Endometrial microvascular endothelial cells (primary cell): ENCODE results near the gene CELSR3. TPM values are rescaled to one million over a fixed set of nuclear protein-coding genes. Genes with fewer than 3 reads are reported as not detected.

ENCODE experiments used
- in situ Hi-C: cut with HindIII; loops from 2 replicates; pipeline ENCODE4 v1.10.0; 2017; ENCODE audit warnings: low sequenced_read_pairs, low pct_unique_long_range_greater_than_20kb; ENCODE audit errors: inconsistent ontology term
- total RNA-seq: library from RNA; depleted of rRNA; stranded (reverse); fragments of >200 nt; gene quantifications from one replicate; pipeline ENCODE4 v1.2.3, GENCODE V29; 2015; ENCODE audit errors: inconsistent ontology term

CELSR3 gene
- total RNA-seq, 1 donor from 2014 or later, result 1.0 TPM

DNA sequence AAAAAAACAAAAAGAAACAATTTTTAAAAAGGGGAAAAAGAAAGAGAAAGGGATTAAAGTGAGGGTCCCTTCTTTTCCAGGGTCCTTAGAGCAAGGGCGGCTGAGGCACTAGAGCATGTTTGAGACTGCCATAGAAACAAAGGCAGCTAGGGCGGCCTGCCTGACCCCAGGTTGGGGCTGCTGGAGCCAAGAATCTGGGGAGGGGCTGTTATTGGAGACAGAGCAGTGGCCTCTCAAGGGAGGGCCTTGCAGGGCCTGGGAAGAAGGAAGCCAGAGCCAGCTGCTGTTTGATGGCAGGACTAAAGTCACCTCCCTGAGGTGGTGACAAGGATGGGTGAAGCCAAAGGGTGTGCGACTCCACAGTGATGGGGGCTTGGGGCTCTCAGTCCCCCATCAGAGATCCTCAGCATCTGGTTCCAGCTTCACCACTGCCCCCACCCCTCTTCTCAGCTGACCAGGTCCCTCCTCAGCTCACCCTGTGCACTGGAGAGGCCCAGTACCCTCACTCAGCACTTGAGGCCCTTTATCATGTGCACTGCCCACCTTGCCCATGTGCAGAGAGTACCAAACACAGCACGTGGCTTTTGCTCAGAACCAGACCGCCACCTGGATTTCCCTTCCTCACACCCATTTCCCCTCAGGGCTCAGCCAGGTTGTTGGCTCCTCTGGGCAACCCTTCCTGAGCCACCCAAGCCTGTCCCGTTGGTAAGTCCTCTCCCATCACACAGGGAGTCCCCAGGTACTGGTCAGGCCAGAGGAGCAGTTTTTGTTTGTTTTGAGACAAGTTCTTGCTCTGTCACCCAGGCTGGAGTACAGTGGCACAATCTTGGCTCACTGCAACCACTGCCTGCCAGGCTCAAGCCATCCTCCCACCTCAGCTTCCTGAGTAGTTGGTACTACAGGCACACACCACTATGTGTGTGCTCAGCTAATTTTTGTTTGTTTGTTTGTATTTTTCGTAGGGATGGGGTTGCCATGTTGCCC, 42.9 kb downstream of the CELSR3 start:
- in situ Hi-C loops, result no loop called here

DNA sequence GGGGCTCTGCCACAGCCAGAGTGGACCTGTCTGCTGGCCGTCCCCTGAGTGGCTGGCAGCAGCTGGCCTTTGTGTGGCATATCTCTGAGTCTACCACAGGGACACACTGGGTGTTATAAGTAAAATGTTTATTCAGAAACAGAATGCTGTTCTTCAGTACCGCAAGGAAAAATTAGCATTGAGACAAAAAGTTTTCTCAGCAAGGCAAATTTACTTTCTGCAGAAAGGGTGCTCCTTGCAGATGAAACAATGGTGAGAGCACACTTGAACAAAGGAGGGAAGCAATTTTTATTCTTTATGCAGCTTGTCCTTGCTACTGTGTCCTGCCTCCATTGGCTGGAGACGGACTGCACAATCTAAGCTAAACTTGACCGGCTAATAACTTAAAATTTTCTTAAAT, 45.1 kb downstream of the CELSR3 start:
- in situ Hi-C loops, result no loop called here

DNA sequence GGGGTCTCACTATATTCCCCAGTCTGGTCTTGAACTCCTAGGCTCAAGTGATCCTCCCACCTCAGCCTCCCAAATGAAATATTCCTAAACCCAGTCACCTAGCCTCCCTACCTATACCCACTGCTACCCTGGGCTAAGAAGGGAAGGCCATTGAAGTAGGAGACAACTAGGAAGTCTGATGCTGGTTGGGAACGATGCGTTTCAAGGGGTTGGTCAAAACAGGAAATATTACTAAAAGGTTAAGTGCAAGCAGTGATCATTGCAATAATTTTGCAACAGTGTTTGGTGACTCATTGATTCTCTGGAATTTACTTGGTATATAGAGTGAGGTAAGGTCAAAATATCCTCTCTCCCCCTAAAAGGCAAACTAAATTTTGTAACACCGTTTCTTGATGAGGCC, 48.6 kb downstream of the CELSR3 start:
- in situ Hi-C loops, result no loop called here

DNA sequence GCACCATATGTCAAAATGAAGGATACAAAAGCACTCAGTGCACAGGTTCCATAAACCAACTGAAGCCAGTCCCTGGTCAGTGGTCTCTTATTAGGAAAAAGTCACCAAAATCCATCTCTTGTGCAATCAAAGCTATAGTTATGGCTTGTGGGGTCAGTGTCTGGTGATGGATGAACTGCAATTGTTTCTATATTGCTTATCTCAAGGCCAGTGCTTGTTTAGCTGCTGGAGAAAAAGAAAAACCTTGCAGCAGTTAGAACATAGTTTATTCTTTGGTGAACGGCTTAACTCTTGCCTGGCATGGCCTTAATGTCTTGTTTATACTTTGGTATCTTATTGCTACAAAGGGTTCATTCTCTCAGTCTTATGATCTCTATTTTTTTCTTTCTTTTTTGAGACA, 50.4 kb downstream of the CELSR3 start:
- in situ Hi-C loops, result no loop called here

DNA sequence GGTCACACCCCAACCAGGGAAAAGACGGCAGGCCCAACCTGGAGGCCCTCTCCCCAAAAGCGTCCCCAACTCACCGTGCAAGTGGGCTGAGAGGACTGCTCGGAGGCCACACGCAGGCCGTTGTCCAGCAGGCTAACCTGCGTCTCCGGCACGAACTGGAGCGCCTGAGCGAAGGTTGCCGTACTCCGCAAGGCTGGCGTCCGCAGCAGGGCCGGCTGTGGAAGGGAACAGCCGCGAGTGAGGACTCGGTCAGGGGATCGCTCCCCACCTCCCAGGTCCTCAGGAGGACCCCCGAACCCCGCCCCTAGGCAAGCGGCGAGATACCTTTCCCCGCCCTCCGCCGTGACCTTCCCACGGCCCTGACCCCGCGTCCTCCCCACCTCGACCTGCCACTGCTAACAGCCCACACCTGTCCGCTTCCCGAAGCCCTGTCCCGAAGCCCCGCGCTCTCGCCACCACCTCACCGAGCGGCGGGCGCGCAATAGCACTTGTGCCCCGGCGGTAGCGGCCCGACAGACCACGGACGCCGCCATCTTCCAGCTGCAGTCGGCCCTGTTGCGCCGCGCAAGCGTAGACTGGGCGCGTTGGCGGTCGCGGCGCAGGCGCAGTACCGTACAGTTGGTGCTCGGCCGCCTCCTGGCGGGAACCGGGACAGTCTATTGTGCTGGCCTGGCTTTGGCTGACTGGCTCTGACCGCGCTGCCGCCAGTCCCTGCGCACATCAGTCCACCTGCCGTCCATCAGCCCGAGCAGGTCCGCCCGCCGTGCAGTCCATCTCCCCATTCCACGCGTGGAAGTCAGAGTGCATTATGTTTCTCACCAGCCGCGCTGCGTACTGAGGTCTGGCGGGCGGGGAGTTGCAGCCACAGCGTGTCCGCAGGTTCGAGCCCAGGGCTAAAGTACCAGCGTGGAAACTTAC, 53.3 kb downstream of the CELSR3 start, which contains the start of gene UQCRC1:
TSS of gene UQCRC1 (minus strand) at position 559 of the 918 bp plus-strand sequence. CDS start at position 533, 26 bp downstream.
- in situ Hi-C loops, result no loop called here

DNA sequence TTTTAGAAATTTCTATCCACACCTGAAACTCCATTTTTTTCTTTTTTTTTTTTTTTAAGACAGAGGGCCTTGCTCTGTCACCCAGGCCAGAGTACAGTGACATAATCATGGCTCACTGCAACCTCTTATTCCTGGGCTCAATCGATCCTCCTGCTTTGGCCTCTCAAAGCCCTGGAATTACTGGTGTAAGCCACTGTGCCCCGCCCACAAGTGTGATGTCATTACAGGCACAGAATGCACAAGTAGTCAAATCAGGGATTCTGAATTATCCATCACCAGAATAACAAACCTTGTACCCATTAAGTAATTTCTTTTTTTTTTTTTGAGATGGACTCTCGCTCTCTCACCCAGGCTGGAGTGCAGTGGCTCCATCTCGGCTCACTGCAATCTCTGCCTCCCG, 55.2 kb downstream of the CELSR3 start:
- in situ Hi-C loops, result no loop called here

DNA sequence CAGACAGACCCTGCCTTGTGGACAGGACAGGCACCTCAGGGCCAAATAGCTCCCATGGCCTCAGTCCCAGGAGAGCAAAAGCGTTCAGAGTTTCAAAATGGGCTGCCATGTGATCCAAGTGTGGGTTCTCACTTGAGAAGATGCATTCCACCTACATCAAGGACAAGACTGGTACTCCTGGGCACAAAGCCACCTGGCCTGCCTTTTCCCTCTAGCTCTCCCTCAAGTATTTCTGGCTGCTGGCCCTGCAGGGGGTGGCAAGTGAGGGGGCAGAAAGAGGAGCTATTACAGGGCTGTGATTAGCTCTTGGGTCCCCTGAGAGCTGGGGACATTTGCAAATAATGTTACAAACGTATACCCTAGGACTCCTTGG, 61.1 kb downstream of the CELSR3 start:
- in situ Hi-C loops, result no loop called here

DNA sequence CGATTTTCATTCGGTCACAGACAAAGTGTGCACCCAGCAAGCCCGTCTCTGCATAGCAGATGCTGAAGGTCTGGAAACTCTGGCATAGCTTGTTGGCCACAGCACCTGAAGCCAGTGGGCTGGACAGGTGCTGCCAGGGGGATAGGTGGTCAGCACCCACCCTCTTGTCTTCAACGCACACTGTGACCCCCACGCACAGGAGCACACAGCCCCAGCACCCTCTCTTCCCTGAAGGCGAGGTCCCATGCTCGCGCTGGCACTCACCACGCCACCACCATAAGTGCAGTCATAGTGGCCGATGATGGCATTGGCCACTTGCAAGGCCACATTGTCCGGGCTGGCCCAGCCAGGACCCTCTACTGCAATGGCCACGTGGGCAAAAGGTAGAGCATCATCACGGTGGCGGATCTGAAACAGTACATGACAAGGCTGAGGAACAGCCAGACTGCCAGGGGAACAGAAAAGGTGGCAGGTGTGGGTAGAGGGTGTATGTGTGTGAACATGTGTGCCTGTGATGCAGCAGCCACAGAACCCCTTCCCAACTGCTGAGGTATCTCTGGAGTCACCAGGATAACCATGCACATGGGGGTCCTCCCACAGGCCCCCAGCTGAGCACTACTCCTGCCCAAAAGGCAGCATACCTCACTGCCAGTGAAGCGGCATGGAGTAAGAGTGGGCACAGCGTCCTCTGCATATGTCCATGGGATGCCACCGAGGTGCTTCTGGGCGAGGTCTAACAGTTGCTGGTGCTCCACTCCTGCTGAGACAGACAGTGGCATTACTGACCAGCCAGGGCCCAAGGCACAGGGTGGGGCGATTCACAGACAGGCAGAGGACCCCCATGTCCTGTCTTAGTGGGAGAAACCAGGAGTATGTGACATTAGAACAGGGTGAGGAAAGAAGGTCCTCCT, 61.7 kb downstream of the CELSR3 start:
- in situ Hi-C loops, result no loop called here

DNA sequence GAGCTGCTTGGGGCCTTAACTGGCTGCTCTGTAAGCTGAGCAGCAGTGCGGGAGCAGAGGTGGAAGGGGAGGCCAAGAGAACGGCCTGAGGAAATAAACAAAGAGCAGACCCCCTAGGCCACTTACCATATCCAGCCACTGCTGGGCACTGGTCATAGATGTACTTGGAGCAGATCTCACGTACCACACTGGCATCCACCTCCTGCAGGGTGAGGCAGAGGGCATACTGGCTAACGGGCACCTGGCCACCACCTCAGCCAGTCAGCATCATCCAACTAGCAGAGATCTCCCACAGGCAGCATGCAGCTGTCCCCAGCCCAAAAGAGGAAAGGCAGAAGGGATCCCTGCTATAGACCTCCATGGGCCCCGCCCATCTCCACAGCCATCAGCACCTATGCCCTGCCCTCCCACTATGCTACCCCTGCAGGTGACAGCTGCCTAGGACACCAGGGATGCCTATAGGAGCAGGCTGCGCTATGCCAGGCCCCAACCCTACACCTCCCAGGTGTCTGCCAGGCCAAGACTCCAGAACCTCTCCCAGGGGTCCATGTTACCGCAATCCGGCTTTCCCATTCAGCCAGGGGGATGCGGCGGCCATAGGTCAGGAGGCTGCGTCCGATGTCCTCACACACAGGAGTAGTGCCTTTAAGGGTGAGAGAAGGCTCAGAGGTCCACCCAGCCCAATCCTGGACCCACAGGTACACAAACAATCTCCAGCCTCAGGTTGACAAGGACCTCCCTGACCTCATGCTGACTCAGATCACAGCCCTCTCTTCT, 63.0 kb downstream of the CELSR3 start:
- in situ Hi-C loops, result no loop called here

DNA sequence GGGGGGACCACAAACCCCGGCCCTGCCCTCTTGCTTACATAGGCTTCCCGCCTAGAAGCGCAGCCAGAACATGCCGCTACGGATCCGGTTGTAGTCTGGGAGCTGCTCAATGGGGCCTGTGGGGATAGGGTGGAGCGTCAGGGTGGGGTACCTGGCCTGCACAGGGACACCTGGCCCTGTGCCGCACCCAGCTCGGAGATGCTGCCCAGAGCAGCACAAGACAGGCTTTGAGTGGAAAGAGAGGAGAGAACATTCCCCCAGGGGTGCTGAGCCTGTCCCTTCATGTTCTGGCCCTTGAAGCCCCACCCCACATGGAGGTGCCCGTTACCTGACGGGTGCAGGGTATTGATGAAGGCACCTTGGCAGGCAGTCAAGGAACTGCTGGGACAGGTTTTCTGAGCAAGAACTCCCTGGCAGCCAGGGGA, 63.6 kb downstream of the CELSR3 start:
- in situ Hi-C loops, result no loop called here

DNA sequence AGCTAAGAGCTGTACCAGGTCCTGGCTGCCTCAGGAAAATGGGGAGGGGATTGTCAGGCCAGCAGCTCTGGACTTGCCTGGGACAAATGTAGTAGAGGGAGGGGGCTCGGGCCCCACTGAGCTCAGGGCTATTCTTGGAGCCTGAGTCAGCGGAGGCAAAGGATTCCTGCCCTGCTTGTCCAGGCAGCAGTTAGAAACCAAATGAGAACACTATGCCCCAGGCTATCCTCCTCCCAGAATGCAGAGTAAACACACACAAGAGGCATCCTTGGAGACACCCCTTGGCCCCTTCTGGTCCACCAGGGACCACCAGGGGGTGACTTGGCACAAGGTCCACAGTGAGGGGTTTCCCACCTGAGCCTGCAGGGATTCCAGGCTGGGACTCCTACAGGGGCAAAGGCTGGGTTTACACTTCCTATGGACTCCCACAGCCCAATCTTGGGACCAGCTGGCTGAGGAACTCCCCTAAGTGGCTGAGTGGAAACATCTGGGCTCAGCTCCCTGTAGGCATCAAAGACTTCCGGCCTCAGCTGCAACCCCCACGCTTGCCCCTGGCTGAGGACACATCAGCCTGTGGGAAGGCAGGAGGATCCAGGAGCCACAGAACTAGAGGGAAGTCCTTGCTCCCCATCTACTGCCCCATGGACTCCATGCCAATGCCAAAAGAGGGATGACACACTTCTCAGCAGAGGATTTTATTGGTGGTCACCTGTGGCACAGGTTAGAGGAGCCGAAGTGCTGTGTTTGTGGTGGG, 64.2 kb downstream of the CELSR3 start:
- in situ Hi-C loops, result no loop called here

DNA sequence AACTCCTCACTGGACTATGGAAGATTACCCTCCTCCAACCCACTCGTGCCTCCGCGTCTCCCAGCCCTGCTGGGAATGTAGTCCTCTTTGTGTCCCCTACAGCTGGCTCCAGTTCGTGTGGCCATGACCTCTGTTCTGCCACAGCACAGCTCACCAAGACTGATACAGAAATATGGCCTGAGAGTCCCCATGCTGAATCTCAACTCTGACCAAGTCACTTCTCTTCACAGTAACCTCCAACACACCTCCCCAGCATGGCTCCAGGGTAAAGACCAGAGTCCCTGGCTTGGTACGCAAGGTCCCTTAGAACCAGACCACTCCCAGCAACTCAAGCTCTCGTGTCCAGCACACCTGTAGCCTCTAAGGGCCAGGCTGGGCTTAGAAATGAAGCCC, 65.3 kb downstream of the CELSR3 start:
- in situ Hi-C loops, result no loop called here

DNA sequence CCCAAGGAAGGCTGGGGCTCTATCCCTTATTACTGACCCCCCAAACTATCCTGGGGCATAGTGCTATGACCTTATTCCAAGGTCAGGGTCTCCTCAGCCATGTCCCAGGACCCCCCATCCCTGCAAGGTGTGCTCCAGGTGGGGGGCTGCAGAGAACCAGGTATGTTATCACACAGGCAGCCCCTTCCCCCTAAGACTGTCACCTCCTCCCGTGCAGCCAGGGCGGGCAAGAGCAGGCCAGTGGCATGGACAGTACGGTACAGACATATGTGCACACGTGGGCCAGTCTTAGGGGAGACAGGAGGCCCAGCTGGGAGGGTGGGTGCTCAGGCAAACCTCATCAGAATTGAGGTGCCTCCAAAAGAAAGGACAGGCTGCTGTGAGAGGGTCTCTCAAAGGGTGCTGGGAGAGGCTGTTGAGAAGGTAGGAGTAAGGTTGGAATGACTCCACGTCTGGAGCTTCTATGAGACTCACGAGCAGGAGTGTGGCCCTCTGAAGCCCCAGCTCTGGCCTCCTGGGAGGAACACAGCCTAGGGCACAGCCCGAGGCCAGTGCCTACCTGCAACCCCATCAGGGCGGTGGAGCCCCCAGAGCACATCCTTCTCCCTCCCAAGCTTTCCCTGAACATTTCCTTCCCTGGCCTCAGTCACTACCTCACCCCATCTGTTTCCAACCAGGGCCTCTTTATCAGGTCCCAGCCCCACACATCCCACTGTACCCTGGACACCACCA, 65.8 kb downstream of the CELSR3 start:
- in situ Hi-C loops, result no loop called here

DNA sequence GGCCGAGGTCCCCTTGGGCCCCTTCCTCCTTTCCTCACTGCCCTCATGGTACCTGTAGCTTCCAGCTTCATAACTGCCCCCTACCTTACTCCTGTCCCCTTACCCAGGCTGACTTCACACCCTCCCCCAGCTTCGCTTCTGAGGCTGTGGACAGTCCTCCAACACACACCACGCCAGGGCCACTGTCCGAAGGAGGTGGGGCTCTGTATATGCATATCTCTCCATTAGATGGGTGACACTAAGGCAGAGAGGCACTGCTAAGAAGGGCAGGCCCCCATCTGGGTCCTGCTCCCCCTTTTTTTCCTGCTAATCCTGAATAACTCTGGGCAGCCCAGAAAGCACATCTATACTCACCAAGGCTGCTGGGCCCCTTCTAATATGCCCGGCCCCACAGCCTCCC, 66.5 kb downstream of the CELSR3 start:
- in situ Hi-C loops, result no loop called here

DNA sequence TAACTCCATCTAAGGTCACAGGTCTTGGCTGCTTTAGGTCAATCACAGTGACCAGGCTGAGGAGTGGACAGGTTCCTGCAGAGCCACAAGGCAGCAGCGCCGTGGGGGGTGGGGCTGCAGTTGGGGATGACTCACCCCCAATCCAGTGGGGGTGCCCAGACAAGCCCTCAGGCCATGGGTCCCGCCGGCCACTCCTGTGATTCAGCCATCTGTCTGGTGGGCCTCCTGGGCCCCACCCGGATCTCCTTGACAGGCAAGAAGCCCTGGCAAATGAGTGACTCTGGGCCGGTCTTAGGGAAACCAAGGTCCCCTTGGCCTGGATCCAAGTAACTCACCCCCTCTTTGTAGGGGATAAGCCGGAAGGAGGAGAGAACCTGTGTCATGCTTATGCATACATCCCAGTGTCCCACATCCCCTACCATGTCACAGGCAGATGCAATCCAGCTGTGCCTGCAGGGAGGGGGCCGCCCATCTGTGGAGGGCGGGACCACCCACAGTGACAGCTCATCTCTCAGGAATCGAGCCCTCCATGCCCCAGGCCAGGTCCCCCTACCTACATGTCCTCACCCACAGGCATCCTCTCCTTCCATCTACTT, 67.1 kb downstream of the CELSR3 start:
- in situ Hi-C loops, result no loop called here

DNA sequence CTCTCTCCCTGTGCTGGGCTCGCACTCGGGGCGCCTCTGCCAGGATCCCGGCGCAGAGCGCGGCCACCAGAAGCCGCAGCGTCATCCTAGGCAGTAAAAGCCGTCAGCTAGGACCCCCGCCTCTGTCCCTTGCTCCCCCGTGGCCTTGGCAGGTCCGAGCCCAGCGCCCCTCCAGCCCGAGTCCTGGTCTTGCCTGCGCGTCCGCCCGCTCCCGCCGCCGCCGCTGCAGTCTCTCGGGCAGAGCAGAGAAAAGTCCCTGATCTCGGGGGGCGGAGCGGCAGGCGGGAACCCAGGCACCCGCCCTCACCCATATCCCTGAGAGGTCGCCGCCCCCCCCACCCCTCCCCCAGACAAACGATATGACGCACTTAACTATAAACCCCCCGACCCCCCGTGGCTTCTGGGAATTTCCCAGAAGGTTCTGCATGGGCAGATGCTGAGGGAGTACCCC, 67.6 kb downstream of the CELSR3 start, which contains the start of gene COL7A1:
TSS of gene COL7A1 (minus strand) at position 255 of the 451 bp plus-strand sequence. CDS start at position 85, 170 bp downstream.
- in situ Hi-C loops, result no loop called here
